GM18867 (cell line): Measurements from ENCODE around the gene WAPL.
"Not testable (repeated sequence)": the region's sequence is repeated elsewhere in the genome, so short reads cannot be mapped to it uniquely, and the experiment has no call there.

ENCODE experiments used
- ATAC-seq: cut with Tn5 transposase; IDR thresholded peaks from one replicate; pipeline ENCODE4 v1.9.1; 2021; ENCODE audit warnings: mild to moderate bottlenecking, moderate library complexity; ENCODE audit not compliant: unreplicated experiment

Gene WAPL

GRCh38 chr10:86521678-86522509 is at the start of gene WAPL:
Gene WAPL, minus strand, starts transcription at chr10:86521792. Its CDS starts 3,723 bp downstream, at chr10:86518069.
- ATAC-seq, result peak; percentile 96

- ATAC-seq, result no peak
Measured at GRCh38 chr10:86569335-86569734, 47.7 kb upstream of the WAPL start.

- ATAC-seq, result not testable (repeated sequence)
Measured at GRCh38 chr10:86566518-86566917, 44.9 kb upstream of the WAPL start.

- ATAC-seq, result not testable (repeated sequence)
Measured at GRCh38 chr10:86563338-86563737, 41.7 kb upstream of the WAPL start.

GRCh38 chr10:86558695-86559094 is 37.1 kb upstream of the WAPL start:
- not testable (repeated sequence) for ATAC-seq

GRCh38 chr10:86556933-86557649 is 35.5 kb upstream of the WAPL start:
- no peak for ATAC-seq

GRCh38 chr10:86556532-86556931 is 34.9 kb upstream of the WAPL start:
- ATAC-seq, result no peak

- ATAC-seq, result no peak
Measured at GRCh38 chr10:86553639-86554038, 32.0 kb upstream of the WAPL start.

- ATAC-seq, result no peak
Measured at GRCh38 chr10:86553213-86553612, 31.6 kb upstream of the WAPL start.

- no peak for ATAC-seq
Measured at GRCh38 chr10:86547296-86547695, 25.7 kb upstream of the WAPL start.

GRCh38 chr10:86545101-86545500 is 23.5 kb upstream of the WAPL start:
- no peak for ATAC-seq

- ATAC-seq, result no peak
Measured at GRCh38 chr10:86540016-86540415, 18.4 kb upstream of the WAPL start.

GRCh38 chr10:86538547-86538946 is 17.0 kb upstream of the WAPL start:
- no peak for ATAC-seq

GRCh38 chr10:86538040-86538439 is 16.4 kb upstream of the WAPL start:
- ATAC-seq, result not testable (repeated sequence)

GRCh38 chr10:86536294-86536861 is 14.8 kb upstream of the WAPL start:
- ATAC-seq, result no peak

GRCh38 chr10:86535132-86535882 is 13.7 kb upstream of the WAPL start:
- ATAC-seq, result peak; percentile 79

- no peak for ATAC-seq
Measured at GRCh38 chr10:86533328-86533727, 11.7 kb upstream of the WAPL start.

- not testable (repeated sequence) for ATAC-seq
Measured at GRCh38 chr10:86528736-86529135, 7.1 kb upstream of the WAPL start.

- ATAC-seq, result no peak
Measured at GRCh38 chr10:86526606-86527005, 5.0 kb upstream of the WAPL start.

GRCh38 chr10:86525713-86526112 is 4.1 kb upstream of the WAPL start:
- ATAC-seq, result not testable (repeated sequence)
